ENCODE measurements around the gene PHGDH. TPM values are rescaled to one million over a fixed set of nuclear protein-coding genes. Genes with fewer than 3 reads are reported as not detected.

PHGDH gene
- total and polyA plus RNA-seq, 2 of the 13 experiments (the other 11 are each of a cell fraction or from before 2014, with no cell fraction given): 95.8 to 133 TPM

DNA sequence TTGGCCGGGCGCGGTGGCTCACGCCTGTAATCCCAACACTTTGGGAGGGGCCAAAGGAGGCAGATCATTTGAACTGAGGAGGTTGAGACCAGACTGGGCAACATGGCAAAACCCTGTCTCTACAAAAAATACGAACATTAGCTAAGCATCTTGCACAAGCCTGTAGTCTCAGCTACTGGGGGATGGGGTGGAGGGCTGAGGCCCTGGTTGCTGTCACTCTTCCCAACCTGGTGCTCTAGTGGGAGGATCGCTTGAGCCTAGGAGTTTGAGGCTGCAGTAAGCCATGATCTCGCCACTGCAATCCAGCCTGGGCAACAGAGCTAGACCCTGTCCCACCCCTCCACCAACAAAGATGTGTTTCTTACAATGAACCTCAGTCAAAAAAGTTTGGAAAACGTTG, 2.8 kb downstream of the PHGDH start (continued):
- TF ChIP-seq, protein P1, sequence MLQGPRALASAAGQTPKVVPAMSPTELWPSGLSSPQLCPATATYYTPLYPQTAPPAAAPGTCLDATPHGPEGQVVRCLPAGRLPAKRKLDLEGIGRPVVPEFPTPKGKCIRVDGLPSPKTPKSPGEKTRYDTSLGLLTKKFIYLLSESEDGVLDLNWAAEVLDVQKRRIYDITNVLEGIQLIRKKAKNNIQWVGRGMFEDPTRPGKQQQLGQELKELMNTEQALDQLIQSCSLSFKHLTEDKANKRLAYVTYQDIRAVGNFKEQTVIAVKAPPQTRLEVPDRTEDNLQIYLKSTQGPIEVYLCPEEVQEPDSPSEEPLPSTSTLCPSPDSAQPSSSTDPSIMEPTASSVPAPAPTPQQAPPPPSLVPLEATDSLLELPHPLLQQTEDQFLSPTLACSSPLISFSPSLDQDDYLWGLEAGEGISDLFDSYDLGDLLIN (CRISPR knock-in tag; IDR thresholded peaks at IDR 0.05; ENCODE audit: borderline replicate concordance): no peak
- TF ChIP-seq ZNF557 (CRISPR knock-in tag; IDR thresholded peaks at IDR 0.05) (no peak), ZNF121 (CRISPR knock-in tag; IDR thresholded peaks at IDR 0.05) (peak; percentile 92), ZBTB8A (CRISPR knock-in tag; IDR thresholded peaks at IDR 0.05; ENCODE audit: borderline replicate concordance, low read depth) (no peak), RAD21 (CRISPR knock-in tag; IDR thresholded peaks at IDR 0.05) (no peak), FOXP1 (IDR thresholded peaks at IDR 0.05) (no peak), FOXP1 (CRISPR knock-in tag; IDR thresholded peaks at IDR 0.05) (no peak), ZNF256 (CRISPR knock-in tag; conservative IDR thresholded peaks at IDR 0.05) (no peak), ZNF33B (CRISPR knock-in tag; IDR thresholded peaks at IDR 0.05) (no peak), MTF2 (CRISPR knock-in tag; IDR thresholded peaks at IDR 0.05; ENCODE audit: borderline replicate concordance) (no peak)

DNA sequence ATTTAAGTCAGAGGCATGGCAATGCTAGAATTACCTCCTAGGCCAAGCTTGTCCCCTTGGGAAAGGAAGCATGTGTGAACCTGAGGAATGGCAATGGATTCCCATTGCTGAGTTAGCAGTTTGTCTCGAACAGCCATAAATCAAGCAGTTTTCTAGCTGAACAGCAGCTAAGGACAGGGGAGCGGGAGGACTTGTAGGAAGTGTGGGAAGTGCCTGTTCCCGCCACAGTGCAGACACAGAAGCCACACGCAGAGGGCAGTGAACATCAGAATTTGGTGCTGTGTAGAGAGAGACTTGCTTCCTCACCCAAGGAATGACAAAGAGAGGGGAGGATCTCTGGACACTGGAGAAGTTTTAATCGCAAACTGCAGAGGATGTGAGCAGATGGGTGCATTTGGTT, 3.8 kb downstream of the PHGDH start:
- H2AFZ ChIP-seq (ENCODE audit: low read length): no peak overlapping the region
- no TSS peak for BruUV-seq (replicated peaks)
- peak overlapping the region; percentile 86 for H3K4me2 ChIP-seq (ENCODE audit: low read depth, low read length)
- 79% methylated on average over 5 of the region's 5 CpGs for WGBS (ENCODE audit: low lambda C conversion rate)
- H3K79me2 ChIP-seq (ENCODE audit: insufficient read depth, low read length): peaks cover 81% of the 10 kb centered on the region
- peaks cover 26% of the 10 kb centered on the region for H4K20me1 ChIP-seq (ENCODE audit: insufficient read depth, low read length)
- in situ Hi-C loops (cut with HindIII; ENCODE audit: extremely low pct_ligation_motif_present, low pct_unique_long_range_greater_than_20kb) (loop anchor here (10.0 kb wide), 1 partner anchor 61 kb away; no protein-coding TSS in a partner anchor), intact Hi-C loops (cut with micrococcal nuclease; ENCODE audit: unreplicated experiment) (no loop called here)
- no peaks in the 10 kb centered on the region for H3K9me3 ChIP-seq (ENCODE audit: low read length)
- peak overlapping the region; percentile 14 for H3K27ac ChIP-seq (ENCODE audit: extremely low read length, insufficient read depth, low read length)
- H3K4me1 ChIP-seq (ENCODE audit: insufficient read depth, low read length): peaks cover 76% of the 10 kb centered on the region
- H3K36me3 ChIP-seq (replicated peaks in 1 of 2; ENCODE audit: control insufficient read depth in 1 of 2, insufficient read depth in 2 of 2, low read length in 2 of 2): peaks cover 2 to 12% of the 10 kb centered on the region in 2 experiments
- no peak overlapping the region for H3K9ac ChIP-seq (ENCODE audit: insufficient read depth, low read depth, low read length)
- POLR2A ChIA-PET: interaction anchor here (6.4 kb wide), 1 partner anchor 9 kb away, joined by 88 read pairs; no protein-coding TSS in a partner anchor
- DNase-seq (ENCODE audit: low spot score) (no peak), FAIRE-seq (no peak), ATAC-seq (no peak)
- H3K4me3 ChIP-seq (replicated peaks in 1 of 3; ENCODE audit: insufficient read depth in 1 of 3, low read depth in 2 of 3, low read length in 3 of 3): peak overlapping the region in 1 of 3 experiments; percentile 7; a peak in 2 of 6 replicates
- CTCF ChIA-PET (ENCODE audit: low intra/inter-chr PET ratio, low total read pairs): no interaction called here
- no peaks in the 10 kb centered on the region; a peak in 1 of 5 replicates for H3K27me3 ChIP-seq (ENCODE audit: control insufficient read depth in 1 of 2, insufficient read depth in 2 of 2, low read length in 2 of 2)
- TF ChIP-seq ZNF543 (CRISPR knock-in tag; IDR thresholded peaks at IDR 0.05): no peak
- TF ChIP-seq SSRP1 (CRISPR knock-in tag; IDR thresholded peaks at IDR 0.05): no peak
- no peak for TF ChIP-seq ZNF652 (CRISPR knock-in tag; IDR thresholded peaks at IDR 0.05; ENCODE audit: borderline replicate concordance, low read depth)
- no peak for TF ChIP-seq ZNF670 (CRISPR knock-in tag; IDR thresholded peaks at IDR 0.05; ENCODE audit: borderline replicate concordance)
- TF ChIP-seq, protein P2, sequence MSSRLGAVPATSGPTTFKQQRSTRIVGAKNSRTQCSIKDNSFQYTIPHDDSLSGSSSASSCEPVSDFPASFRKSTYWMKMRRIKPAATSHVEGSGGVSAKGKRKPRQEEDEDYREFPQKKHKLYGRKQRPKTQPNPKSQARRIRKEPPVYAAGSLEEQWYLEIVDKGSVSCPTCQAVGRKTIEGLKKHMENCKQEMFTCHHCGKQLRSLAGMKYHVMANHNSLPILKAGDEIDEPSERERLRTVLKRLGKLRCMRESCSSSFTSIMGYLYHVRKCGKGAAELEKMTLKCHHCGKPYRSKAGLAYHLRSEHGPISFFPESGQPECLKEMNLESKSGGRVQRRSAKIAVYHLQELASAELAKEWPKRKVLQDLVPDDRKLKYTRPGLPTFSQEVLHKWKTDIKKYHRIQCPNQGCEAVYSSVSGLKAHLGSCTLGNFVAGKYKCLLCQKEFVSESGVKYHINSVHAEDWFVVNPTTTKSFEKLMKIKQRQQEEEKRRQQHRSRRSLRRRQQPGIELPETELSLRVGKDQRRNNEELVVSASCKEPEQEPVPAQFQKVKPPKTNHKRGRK (CRISPR knock-in tag; IDR thresholded peaks at IDR 0.05): no peak
- TF ChIP-seq ZNF660 (CRISPR knock-in tag; IDR thresholded peaks at IDR 0.05; ENCODE audit: borderline replicate concordance, low read depth): no peak
- no peak for TF ChIP-seq HIVEP1 (CRISPR knock-in tag; IDR thresholded peaks at IDR 0.05)
- no peak for TF ChIP-seq FIP1L1 (IDR thresholded peaks at IDR 0.05; ENCODE audit: borderline replicate concordance, insufficient read depth, low read depth, low read length)
- no peak for TF ChIP-seq RARA (CRISPR knock-in tag; IDR thresholded peaks at IDR 0.05)
- TF ChIP-seq, protein P3, sequence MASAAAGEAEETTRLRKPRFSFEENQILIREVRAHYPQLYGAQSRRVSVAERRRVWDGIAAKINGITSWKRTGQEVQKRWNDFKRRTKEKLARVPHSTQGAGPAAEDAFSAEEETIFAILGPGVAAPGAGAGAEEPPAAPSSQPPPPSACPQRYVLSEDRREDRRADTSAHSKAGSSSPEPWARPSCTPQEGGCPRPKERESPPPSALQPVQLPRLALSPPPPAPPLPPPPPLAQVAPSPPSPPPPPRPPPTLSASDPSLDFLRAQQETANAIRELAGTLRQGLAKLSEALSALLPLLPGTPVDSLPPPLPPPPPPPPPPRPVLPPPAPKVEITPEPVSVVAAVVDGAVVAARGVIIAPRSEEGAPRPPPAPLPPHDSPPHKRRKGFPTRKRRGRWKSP (CRISPR knock-in tag; IDR thresholded peaks at IDR 0.05): no peak
- TF ChIP-seq, protein P4, sequence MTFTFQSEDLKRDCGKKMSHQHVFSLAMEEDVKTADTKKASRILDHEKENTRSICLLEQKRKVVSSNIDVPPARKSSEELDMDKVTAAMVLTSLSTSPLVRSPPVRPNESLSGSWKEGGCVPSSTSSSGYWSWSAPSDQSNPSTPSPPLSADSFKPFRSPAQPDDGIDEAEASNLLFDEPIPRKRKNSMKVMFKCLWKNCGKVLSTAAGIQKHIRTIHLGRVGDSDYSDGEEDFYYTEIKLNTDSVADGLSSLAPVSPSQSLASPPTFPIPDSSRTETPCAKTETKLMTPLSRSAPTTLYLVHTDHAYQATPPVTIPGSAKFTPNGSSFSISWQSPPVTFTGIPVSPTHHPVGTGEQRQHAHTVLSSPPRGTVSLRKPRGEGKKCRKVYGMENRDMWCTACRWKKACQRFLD (CRISPR knock-in tag; IDR thresholded peaks at IDR 0.05; ENCODE audit: borderline replicate concordance): no peak

Data from HepG2 (cell line).